GM06990 (cell line): ENCODE measurements around the gene BEGAIN.

ENCODE experiments used
- DNase-seq: peaks from one replicate; pipeline ENCODE4 v3.0.0-alpha.2; 2011; ENCODE audit not compliant: insufficient read length; ENCODE audit errors: extremely low read depth
- H3K27me3 ChIP-seq: replicated peaks from 2 replicates; pipeline ENCODE4 v1.6.0; 2011; ENCODE audit warnings: low read length; ENCODE audit not compliant: control insufficient read depth, insufficient read depth
- H3K36me3 ChIP-seq: 2 replicates; pipeline ENCODE4 v1.5.1; 2011; ENCODE audit warnings: low read length; ENCODE audit not compliant: control insufficient read depth, insufficient read depth
- H3K4me3 ChIP-seq: replicated peaks from 2 replicates; pipeline ENCODE4 v1.5.1; 2011; ENCODE audit warnings: low read depth, mild to moderate bottlenecking, control low read depth, low read length
- CTCF ChIP-seq: IDR thresholded peaks from 2 replicates; pipeline ENCODE4 v1.5.1; 2011; ENCODE audit warnings: low read length, control low read depth, mild to moderate bottlenecking, inconsistent platforms; ENCODE audit not compliant: insufficient read depth, poor library complexity, severe bottlenecking

The BEGAIN gene

GRCh38 chr14:100612986-100613385, 25.8 kb upstream of the BEGAIN start:
- no peaks in the 10 kb centered on the region for H3K36me3 ChIP-seq
- no peak overlapping the region for H3K4me3 ChIP-seq
- no peak for TF ChIP-seq CTCF
- DNase-seq: no peak
- no peaks in the 10 kb centered on the region for H3K27me3 ChIP-seq

DNA sequence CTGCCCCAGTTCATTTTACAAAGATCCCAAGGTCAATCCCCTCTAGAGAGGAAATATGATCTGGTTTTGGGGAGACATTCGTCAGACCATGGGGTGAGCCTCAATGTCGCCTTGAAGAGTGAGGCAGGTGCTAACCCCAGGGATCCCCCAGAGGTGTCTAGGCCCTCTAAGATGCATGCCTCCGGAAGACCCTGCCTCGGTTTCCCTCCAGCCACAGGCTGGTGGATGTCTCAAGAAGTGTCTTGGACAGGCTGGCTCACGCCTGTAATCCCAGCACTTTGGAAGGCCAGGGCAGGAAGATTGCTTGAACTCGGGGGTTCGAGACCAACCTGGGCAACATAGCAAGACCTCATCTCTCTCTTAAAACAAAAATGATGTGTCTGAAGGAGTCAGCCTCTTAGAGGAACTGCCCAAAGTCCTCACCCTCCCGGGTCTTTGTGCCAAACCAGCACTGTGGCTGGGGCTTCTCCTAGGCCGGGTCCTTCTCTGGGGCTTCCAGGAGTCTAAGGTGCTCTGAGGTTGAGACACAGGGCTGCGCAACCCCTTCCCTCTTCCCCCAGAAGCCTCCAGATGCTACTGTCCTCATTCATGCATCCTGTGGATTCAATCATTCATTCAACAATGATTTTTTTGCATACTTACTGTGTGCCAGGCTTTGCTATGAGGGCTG, 24.7 kb upstream of the BEGAIN start:
- no peak for DNase-seq
- no peaks in the 10 kb centered on the region for H3K36me3 ChIP-seq
- no peak overlapping the region for H3K4me3 ChIP-seq
- TF ChIP-seq CTCF: no peak
- no peaks in the 10 kb centered on the region; the same call in none of the 2 replicates for H3K27me3 ChIP-seq

- Histone ChIP-seq H3K27me3 (no peaks in the 10 kb centered on the region; the same call in none of the 2 replicates), H3K4me3 (no peak overlapping the region), H3K36me3 (no peaks in the 10 kb centered on the region)
- no peak for DNase-seq
- no peak for TF ChIP-seq CTCF
Observed at GRCh38 chr14:100610511-100611217, 23.4 kb upstream of the BEGAIN start.

DNA sequence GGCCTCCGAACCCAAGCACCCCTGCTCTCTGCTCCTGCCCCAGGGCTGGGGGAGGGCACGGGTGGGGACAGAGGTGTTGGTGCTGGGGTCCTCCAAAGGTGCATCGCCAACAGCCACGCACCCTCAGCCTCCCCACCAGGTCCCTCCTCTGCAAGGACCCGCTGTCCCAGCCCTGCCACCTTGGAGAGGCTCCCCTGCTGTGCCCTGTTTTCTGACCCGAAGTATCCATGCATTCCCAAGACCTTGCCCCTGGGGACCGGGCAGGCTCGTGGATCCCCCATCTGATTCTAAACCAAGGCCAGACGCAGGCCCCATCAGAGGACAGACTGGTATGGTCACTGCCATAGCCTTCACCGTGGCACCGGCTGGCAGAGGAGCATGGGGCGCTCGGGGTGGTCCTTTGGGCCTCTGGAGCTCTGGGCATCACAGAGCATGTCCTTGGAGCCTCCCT, 22.7 kb upstream of the BEGAIN start:
- H3K4me3 ChIP-seq: no peak overlapping the region
- H3K36me3 ChIP-seq: no peaks in the 10 kb centered on the region
- H3K27me3 ChIP-seq: no peaks in the 10 kb centered on the region; the same call in none of the 2 replicates
- no peak for DNase-seq
- TF ChIP-seq CTCF: no peak

GRCh38 chr14:100609331-100609870, 22.2 kb upstream of the BEGAIN start:
- no peak for DNase-seq
- Histone ChIP-seq H3K27me3 (no peaks in the 10 kb centered on the region; the same call in none of the 2 replicates), H3K4me3 (no peak overlapping the region), H3K36me3 (no peaks in the 10 kb centered on the region)
- TF ChIP-seq CTCF: no peak
